ENCODE data around the gene MCM9. TPM values are rescaled to one million over a fixed set of nuclear protein-coding genes. Genes with fewer than 3 reads are reported as not detected.

MCM9 gene
- total RNA-seq (25.9 TPM), polyA plus RNA-seq (ENCODE audit: insufficient read depth, low read depth, low replicate concordance) (4.8 TPM)
- long read RNA-seq, donor 1, full-length matches to known transcripts: 1 of 57 reads
- long read RNA-seq, donor 1, partial matches to known transcripts: 56 of 57 reads
- long read RNA-seq, donor 1, other reads (novel, unspliced or antisense): 0 of 57 reads
- long read RNA-seq, donor 2, partial matches to known transcripts: 0 of 2 reads
- long read RNA-seq, donor 2, other reads (novel, unspliced or antisense): 0 of 2 reads
- long read RNA-seq, donor 3, partial matches to known transcripts: 0 of 3 reads
- long read RNA-seq, donor 3, other reads (novel, unspliced or antisense): 0 of 3 reads
- long read RNA-seq, donor 4, full-length matches to known transcripts: 4 of 4 reads
- long read RNA-seq, donor 4, partial matches to known transcripts: 0 of 4 reads
- long read RNA-seq, donor 4, other reads (novel, unspliced or antisense): 0 of 4 reads
- long read RNA-seq, donor 5: 0 reads
- long read RNA-seq, donor 6: 0 reads
- long read RNA-seq, donor 7, full-length matches to known transcripts: 4 of 15 reads
- long read RNA-seq, donor 7, partial matches to known transcripts: 2 of 15 reads
- long read RNA-seq, donor 7, other reads (novel, unspliced or antisense): 9 of 15 reads
- long read RNA-seq, donor 8, partial matches to known transcripts: 74 of 121 reads
- long read RNA-seq, donor 8, other reads (novel, unspliced or antisense): 47 of 121 reads
- long read RNA-seq, donor 9, partial matches to known transcripts: 20 of 20 reads
- long read RNA-seq, donor 9, other reads (novel, unspliced or antisense): 0 of 20 reads
- long read RNA-seq, donor 10: 0 reads

GRCh38 chr6:118934461-118935330 lies at the start of gene MCM9:
MCM9 (minus strand) TSS chr6:118935159; CDS start chr6:118931723, 3,436 bp downstream.
- Histone ChIP-seq H3K27me3 (ENCODE audit: control insufficient read depth, insufficient read depth, low read length) (no peaks in the 10 kb centered on the region), H3K9ac (ENCODE audit: low read length in 3 of 3) (peak within 1 kb of the TSS; percentile 81 to 91 (median 83)), H3K36me3 (ENCODE audit: control insufficient read depth in 2 of 3, insufficient read depth in 3 of 3, low read length in 3 of 3) (no peaks in the 10 kb centered on the region), H3K4me1 (ENCODE audit: control insufficient read depth in 2 of 3, insufficient read depth in 2 of 3, low read depth in 1 of 3, low read length in 3 of 3) (peaks cover 0 to 6% (median 3%) of the 10 kb centered on the region in 3 donors), H3K4me3 (ENCODE audit: low read length in 3 of 3) (peak within 1 kb of the TSS; percentile 86 to 92 (median 91)), H3K27ac (ENCODE audit: low read depth in 2 of 2, low read length in 2 of 2) (peak within 1 kb of the TSS; percentile 83 to 91), H3K9me3 (ENCODE audit: control insufficient read depth in 2 of 3, insufficient read depth in 1 of 3, low read length in 3 of 3) (no peaks in the 10 kb centered on the region)
- no peak for TF ChIP-seq CTCF (IDR thresholded peaks at IDR 0.05; ENCODE audit: borderline replicate concordance, extremely low read depth, insufficient read depth)
- intact Hi-C loops (cut with DNase I): no loop called here
- DNase-seq: peak; percentile 92 to 97 (median 94)
- FAIRE-seq: no peak

DNA sequence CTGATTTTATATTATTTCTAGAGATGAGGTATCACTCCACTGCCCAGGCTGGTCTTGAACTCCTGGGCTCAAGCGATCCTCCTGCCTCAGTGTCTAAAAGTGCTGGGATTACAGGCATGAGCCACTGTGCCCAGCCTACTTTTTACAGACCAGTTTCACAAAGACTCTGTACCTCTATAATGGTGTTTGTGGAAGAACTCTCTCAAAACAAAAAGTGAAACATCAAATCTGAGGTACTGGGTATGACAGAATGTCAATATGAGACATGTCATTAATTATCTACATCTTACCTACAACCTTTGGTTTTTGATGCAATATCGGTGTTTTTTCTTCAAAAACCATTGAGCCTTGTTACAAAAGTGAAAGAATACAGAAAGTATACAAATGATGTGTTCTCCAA lies 49.4 kb upstream of the MCM9 start:
- intact Hi-C loops (cut with DNase I): no loop called here
- Histone ChIP-seq H3K9me3 (ENCODE audit: control insufficient read depth in 2 of 3, insufficient read depth in 1 of 3, low read length in 3 of 3) (no peaks in the 10 kb centered on the region), H3K4me1 (ENCODE audit: control insufficient read depth in 2 of 3, insufficient read depth in 2 of 3, low read depth in 1 of 3, low read length in 3 of 3) (no peaks in the 10 kb centered on the region), H3K36me3 (ENCODE audit: control insufficient read depth in 2 of 3, insufficient read depth in 3 of 3, low read length in 3 of 3) (no peaks in the 10 kb centered on the region), H3K27ac (ENCODE audit: low read depth in 2 of 2, low read length in 2 of 2) (no peak overlapping the region), H3K4me3 (ENCODE audit: low read length in 3 of 3) (no peak overlapping the region), H3K27me3 (ENCODE audit: control insufficient read depth, insufficient read depth, low read length) (no peaks in the 10 kb centered on the region), H3K9ac (ENCODE audit: low read length in 3 of 3) (no peak overlapping the region)
- TF ChIP-seq CTCF (IDR thresholded peaks at IDR 0.05; ENCODE audit: borderline replicate concordance, extremely low read depth, insufficient read depth): no peak
- DNase-seq: no peak
- no peak for FAIRE-seq

- FAIRE-seq (no peak), DNase-seq (no peak)
- no peak overlapping the region for H3K27ac ChIP-seq (ENCODE audit: low read depth in 2 of 2, low read length in 2 of 2)
- no peaks in the 10 kb centered on the region for H3K9me3 ChIP-seq (ENCODE audit: control insufficient read depth in 2 of 3, insufficient read depth in 1 of 3, low read length in 3 of 3)
- H3K36me3 ChIP-seq (ENCODE audit: control insufficient read depth in 2 of 3, insufficient read depth in 3 of 3, low read length in 3 of 3): no peaks in the 10 kb centered on the region
- intact Hi-C loops (cut with DNase I): no loop called here
- no peak overlapping the region for H3K4me3 ChIP-seq (ENCODE audit: low read length in 3 of 3)
- H3K9ac ChIP-seq (ENCODE audit: low read length in 3 of 3): no peak overlapping the region
- H3K4me1 ChIP-seq (ENCODE audit: control insufficient read depth in 2 of 3, insufficient read depth in 2 of 3, low read depth in 1 of 3, low read length in 3 of 3): no peaks in the 10 kb centered on the region
- H3K27me3 ChIP-seq (ENCODE audit: control insufficient read depth, insufficient read depth, low read length): no peaks in the 10 kb centered on the region
- no peak for TF ChIP-seq CTCF (IDR thresholded peaks at IDR 0.05; ENCODE audit: borderline replicate concordance, extremely low read depth, insufficient read depth)
These were observed 47.6 kb upstream of the MCM9 start for GRCh38 chr6:118982575-118982911.

All from kidney (tissue), 22 donors.